Measurements from ENCODE around the gene WFIKKN1. TPM values are rescaled to one million over a fixed set of nuclear protein-coding genes. Genes with fewer than 3 reads are reported as not detected.

Gene WFIKKN1
- total and polyA plus RNA-seq, 2 of the 13 experiments (the other 11 are each of a cell fraction or from before 2014, with no cell fraction given) = 1.7 to 4.9 TPM

DNA sequence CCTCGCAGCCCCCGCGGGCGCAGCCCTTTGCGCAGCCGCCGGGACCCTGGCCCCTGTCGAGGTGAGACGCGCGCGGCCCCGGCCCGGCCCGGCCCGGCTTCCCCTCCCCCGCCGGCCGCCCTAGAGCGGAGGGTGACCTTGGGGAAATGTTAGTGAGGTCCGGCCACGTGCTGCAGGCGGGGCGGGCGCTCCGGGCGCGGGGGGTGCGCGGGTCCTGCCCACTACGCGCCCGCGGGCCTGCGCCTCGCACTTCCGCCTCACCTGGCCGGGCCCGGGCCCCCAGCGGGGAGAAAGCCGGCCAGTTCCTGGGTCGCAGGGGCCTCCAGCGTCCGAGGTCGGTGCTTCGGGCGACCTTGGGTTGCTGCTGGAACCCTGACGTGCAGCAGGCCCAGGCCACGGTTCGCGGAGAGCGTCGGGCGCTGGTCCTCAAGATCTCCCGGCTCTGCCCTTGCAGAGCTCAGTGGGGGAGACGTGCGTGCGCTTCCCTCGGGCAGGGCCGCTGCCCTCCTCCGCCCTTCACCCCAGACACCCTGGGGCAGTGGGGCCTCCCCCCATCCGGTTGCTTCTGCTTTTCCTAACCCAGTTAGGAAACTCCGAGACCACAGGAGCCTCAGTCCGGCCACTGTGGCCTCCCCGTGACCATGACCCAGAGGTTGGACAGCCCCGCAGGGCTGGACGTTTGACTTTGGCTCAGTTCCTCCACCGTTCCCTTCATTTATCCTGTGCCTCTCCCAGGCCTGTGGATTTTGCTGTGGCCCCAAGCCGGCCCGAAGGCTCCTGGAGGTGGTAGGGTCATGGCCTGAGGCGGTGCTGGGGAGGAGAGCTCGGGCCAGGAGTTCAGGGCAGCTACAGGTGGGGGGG, 11.6 kb downstream of the WFIKKN1 start (continued):
- no peak for TF ChIP-seq ZNF432 (CRISPR knock-in tag; IDR thresholded peaks at IDR 0.05; ENCODE audit: borderline replicate concordance)
- TF ChIP-seq, protein P1, sequence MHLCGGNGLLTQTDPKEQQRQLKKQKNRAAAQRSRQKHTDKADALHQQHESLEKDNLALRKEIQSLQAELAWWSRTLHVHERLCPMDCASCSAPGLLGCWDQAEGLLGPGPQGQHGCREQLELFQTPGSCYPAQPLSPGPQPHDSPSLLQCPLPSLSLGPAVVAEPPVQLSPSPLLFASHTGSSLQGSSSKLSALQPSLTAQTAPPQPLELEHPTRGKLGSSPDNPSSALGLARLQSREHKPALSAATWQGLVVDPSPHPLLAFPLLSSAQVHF (CRISPR knock-in tag; IDR thresholded peaks at IDR 0.05) = no peak; the same call in 1 of the 2 replicates
- no peak for TF ChIP-seq HNF4A (CRISPR knock-in tag; IDR thresholded peaks at IDR 0.05)
- TF ChIP-seq ZNF572 (CRISPR knock-in tag; IDR thresholded peaks at IDR 0.05) = no peak
- no peak for TF ChIP-seq ZNF781 (CRISPR knock-in tag; IDR thresholded peaks at IDR 0.05; ENCODE audit: borderline replicate concordance, not compliant biosample characterization)
- TF ChIP-seq CREBL2 (CRISPR knock-in tag; IDR thresholded peaks at IDR 0.05; ENCODE audit: borderline replicate concordance) = no peak
- TF ChIP-seq PLRG1 (conservative IDR thresholded peaks at IDR 0.05) = no peak
- TF ChIP-seq NFE2L1 (CRISPR knock-in tag; IDR thresholded peaks at IDR 0.05; ENCODE audit: borderline replicate concordance) = no peak
- TF ChIP-seq ZFP37 (CRISPR knock-in tag; IDR thresholded peaks at IDR 0.05; ENCODE audit: borderline replicate concordance) = no peak
- TF ChIP-seq ZNF280D (CRISPR knock-in tag; IDR thresholded peaks at IDR 0.05) = no peak
- TF ChIP-seq ZSCAN9 (CRISPR knock-in tag; IDR thresholded peaks at IDR 0.05; ENCODE audit: borderline replicate concordance) = no peak
- no peak for TF ChIP-seq ZNF546 (CRISPR knock-in tag; conservative IDR thresholded peaks at IDR 0.05)
- no peak for TF ChIP-seq SOX13 (IDR thresholded peaks at IDR 0.05)
- TF ChIP-seq SOX13 (CRISPR knock-in tag; conservative IDR thresholded peaks at IDR 0.05 in 1 of 2, IDR thresholded peaks at IDR 0.05 in 1 of 2) = peak in 1 of 2 experiments; percentile 2; a peak in 1 of 4 replicates
- TF ChIP-seq MYC (CRISPR knock-in tag; IDR thresholded peaks at IDR 0.05; ENCODE audit: borderline replicate concordance) = peak; percentile 90
- no peak for TF ChIP-seq ZNF282 (IDR thresholded peaks at IDR 0.05; ENCODE audit: partially characterized antibody)
- TF ChIP-seq SMC3 (IDR thresholded peaks at IDR 0.05; ENCODE audit: low read length) = no peak
- TF ChIP-seq ZBTB38 (CRISPR knock-in tag; IDR thresholded peaks at IDR 0.05) = 0 out of 2 replicates have a peak, but pooled peaks have one; percentile 36
- TF ChIP-seq CENPX (CRISPR knock-in tag; IDR thresholded peaks at IDR 0.05) = no peak
- TF ChIP-seq WIZ (CRISPR knock-in tag; IDR thresholded peaks at IDR 0.05) = no peak
- TF ChIP-seq FOXK2 (IDR thresholded peaks at IDR 0.05) = no peak
- peak; percentile 55; the same call in 1 of the 2 replicates for TF ChIP-seq ZNF703 (CRISPR knock-in tag; IDR thresholded peaks at IDR 0.05; ENCODE audit: borderline replicate concordance)
- no peak for TF ChIP-seq SNAI1 (CRISPR knock-in tag; IDR thresholded peaks at IDR 0.05; ENCODE audit: borderline replicate concordance)
- peak; percentile 58 for TF ChIP-seq HDAC1 (CRISPR knock-in tag; IDR thresholded peaks at IDR 0.05)
- no peak for TF ChIP-seq MBD4 (IDR thresholded peaks at IDR 0.05; ENCODE audit: borderline replicate concordance, low read length)
- 0 out of 2 replicates have a peak, but pooled peaks have one; percentile 26 for TF ChIP-seq GABPA (IDR thresholded peaks at IDR 0.05; ENCODE audit: low read depth, low read length)
- peak; percentile 41; the same call in 1 of the 2 replicates for TF ChIP-seq GABPA (CRISPR knock-in tag; IDR thresholded peaks at IDR 0.05; ENCODE audit: low read depth)
- TF ChIP-seq ZNF235 (CRISPR knock-in tag; IDR thresholded peaks at IDR 0.05; ENCODE audit: borderline replicate concordance) = 0 out of 2 replicates have a peak, but pooled peaks have one; percentile 27
- TF ChIP-seq ZEB1 (IDR thresholded peaks at IDR 0.05; ENCODE audit: insufficient replicate concordance, low read depth) = no peak
